HG03520 (cell line): ENCODE data around the gene MASP1.

Experiments
- ATAC-seq: cut with Tn5 transposase; IDR thresholded peaks from one replicate; pipeline ENCODE4 v1.9.1; 2021; ENCODE audit warnings: mild to moderate bottlenecking, moderate library complexity; ENCODE audit not compliant: unreplicated experiment

Gene MASP1

DNA sequence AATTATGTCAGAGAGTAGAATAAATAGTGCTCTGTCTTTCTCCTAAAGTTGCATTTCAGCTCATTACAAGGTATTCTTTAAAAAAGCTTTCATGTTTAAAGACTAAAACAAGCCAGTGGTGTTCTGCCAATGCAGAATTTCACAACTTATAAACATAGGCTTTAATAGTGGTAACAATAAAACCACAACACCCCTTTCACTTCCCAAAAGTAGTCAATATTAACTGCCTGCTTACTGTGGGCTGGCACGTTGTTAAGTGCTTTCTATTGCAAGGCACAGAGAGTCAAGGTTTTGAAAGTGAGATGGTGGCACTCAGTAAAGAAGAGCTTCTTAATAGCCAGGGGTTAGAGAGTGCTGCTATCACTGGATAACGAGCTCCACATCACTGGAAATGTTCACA is 102.6 kb downstream of the MASP1 start:
- ATAC-seq = no peak

GRCh38 chr3:187186801-187187421 is 104.6 kb downstream of the MASP1 start:
- ATAC-seq = peak; percentile 33

DNA sequence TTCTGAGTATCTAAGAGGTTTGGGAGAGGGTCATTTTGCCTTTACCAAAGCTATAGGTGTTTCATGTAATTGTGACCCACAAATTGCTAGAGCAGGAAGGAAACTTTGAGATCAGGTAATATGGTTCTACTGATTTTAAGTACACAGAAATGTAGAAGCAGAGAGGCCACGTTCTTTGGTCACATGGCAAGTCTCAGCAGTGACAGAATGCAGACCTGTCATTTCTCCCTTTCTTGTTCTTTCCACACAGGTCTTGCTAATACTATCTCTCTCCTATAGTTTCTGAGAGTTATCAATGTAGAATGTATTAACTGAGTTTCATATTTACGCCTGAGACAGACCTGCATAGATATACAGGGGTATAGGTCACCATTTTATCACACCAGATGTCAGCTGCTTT is 105.2 kb downstream of the MASP1 start:
- peak; percentile 26 for ATAC-seq

DNA sequence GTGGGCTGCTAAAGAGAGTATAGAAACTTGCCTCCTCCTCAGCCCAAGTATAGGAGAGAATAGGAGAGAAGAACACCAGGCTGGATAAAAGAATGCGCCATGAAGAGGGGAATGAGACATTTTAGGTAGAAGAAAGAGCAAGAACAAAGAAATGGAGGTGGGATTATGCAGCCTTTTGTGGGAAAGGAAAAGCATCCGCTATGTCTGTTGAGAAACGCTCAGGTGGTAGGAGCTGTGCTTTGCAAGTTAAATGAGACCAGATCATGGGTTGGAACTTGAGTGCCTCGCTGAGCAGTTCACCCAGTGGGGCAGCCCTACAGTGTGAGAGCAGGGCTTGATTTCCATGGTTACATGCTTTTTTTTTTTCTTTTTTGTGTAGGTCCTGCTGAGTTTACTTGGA is 105.8 kb downstream of the MASP1 start:
- ATAC-seq = no peak
